ENCODE results near the gene SDR42E1.

Gene SDR42E1

DNA sequence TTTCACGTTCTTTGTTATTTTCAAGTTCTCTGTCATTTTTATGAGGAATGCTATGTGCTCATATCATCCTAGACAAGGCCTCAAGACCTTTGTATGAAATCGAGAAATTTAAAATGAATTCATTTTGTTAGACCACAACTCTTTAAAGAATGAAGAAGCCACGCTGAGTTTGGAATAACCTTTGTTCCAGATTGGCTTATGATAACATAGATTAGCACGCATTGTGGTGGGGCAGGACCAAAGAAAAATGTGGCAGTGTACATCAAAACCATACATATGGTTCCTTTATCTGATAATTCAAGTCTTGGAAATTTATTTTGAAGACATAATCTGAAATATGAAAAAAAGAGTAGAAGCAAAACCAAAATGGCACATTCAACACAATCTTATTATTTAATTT lies 26.0 kb upstream of the SDR42E1 start:
- no peaks in the 10 kb centered on the region for H3K9me3 ChIP-seq (ENCODE audit: control insufficient read depth, insufficient read depth, low read length)
- H3K36me3 ChIP-seq (ENCODE audit: control insufficient read depth, insufficient read depth, low read length) = no peaks in the 10 kb centered on the region
- H3K4me3 ChIP-seq (ENCODE audit: low read depth, low read length) = no peak overlapping the region
- no peak overlapping the region for H3K27ac ChIP-seq (ENCODE audit: low read depth, low read length)
- peaks cover 4% of the 10 kb centered on the region; the same call in 1 of the 2 replicates for H3K4me1 ChIP-seq (ENCODE audit: control insufficient read depth, insufficient read depth, low read length)
- H3K27me3 ChIP-seq (ENCODE audit: control insufficient read depth, insufficient read depth, low read length) = no peaks in the 10 kb centered on the region
- no peak overlapping the region for H3K9ac ChIP-seq (ENCODE audit: low read depth, low read length)

DNA sequence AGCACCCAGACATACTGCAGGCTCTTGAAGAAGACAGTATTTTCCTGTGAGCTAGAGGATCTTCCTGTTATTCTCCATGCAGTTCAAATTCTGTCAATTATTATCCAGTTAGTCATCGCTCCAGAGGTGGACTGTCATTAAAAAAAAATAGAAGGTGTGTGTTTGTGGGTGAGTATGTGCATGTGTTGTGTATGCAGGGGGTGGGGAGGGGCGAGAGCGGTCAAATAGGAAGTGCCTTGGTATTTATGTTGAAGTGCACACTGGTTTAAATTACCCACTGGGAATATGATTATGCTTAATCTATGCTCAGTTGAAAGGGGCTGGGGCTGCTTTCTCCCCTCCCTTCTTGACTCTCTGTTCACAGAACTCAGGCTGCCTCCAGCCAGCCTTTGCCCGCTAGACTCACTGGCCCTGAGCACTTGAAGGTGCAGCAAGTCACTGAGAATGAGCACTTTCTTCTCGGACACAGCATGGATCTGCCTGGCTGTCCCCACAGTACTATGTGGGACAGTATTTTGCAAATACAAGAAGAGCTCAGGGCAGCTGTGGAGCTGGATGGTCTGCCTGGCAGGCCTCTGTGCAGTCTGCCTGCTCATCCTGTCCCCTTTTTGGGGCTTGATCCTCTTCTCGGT lies 23.8 kb upstream of the SDR42E1 start, which contains the start of gene HSD17B2:
TSS of gene HSD17B2 (plus strand) at position 273 of the 632 bp plus-strand sequence. CDS start at position 445, 172 bp downstream.
- Histone ChIP-seq H3K27ac (ENCODE audit: low read depth, low read length) (no peak within 1 kb of the TSS), H3K4me1 (ENCODE audit: control insufficient read depth, insufficient read depth, low read length) (no peaks in the 10 kb centered on the region), H3K9ac (ENCODE audit: low read depth, low read length) (no peak within 1 kb of the TSS), H3K27me3 (ENCODE audit: control insufficient read depth, insufficient read depth, low read length) (no peaks in the 10 kb centered on the region), H3K36me3 (ENCODE audit: control insufficient read depth, insufficient read depth, low read length) (no peaks in the 10 kb centered on the region), H3K9me3 (ENCODE audit: control insufficient read depth, insufficient read depth, low read length) (no peaks in the 10 kb centered on the region), H3K4me3 (ENCODE audit: low read depth, low read length) (no peak within 1 kb of the TSS)

DNA sequence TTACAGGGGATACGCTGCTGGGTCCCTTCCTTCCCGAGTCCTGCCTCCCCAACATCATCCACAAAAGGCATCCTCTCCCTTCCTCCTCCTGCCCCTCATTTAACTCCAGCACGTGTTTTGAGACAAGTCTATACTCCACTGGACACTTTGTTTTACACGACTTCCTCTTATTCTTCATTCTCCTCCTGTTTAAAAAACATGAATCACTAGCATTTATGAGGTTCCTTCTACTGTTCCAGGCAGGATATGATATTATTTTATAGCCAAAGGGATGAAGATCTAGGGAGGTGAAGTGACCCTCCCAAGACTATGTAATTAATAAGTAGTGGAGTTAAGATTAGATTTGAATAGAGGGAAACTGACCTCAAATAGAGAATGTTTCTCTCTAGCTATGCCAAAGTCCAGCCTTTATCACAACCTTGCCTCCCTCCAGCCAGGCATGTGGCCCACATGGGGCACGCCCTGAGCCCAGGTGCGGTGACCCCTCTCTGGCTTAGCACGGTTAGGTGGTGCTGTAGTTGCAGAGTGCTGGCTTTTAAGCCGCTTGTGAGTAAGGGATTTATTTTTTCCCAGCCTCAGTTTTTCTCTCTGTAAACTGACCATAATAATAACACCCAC lies 22.5 kb upstream of the SDR42E1 start:
- Histone ChIP-seq H3K36me3 (ENCODE audit: control insufficient read depth, insufficient read depth, low read length) (no peaks in the 10 kb centered on the region), H3K9me3 (ENCODE audit: control insufficient read depth, insufficient read depth, low read length) (no peaks in the 10 kb centered on the region), H3K4me1 (ENCODE audit: control insufficient read depth, insufficient read depth, low read length) (no peaks in the 10 kb centered on the region), H3K9ac (ENCODE audit: low read depth, low read length) (no peak overlapping the region), H3K27me3 (ENCODE audit: control insufficient read depth, insufficient read depth, low read length) (no peaks in the 10 kb centered on the region), H3K27ac (ENCODE audit: low read depth, low read length) (no peak overlapping the region), H3K4me3 (ENCODE audit: low read depth, low read length) (no peak overlapping the region)

GRCh38 chr16:82033006-82033405 lies 21.7 kb upstream of the SDR42E1 start:
- no peaks in the 10 kb centered on the region for H3K36me3 ChIP-seq (ENCODE audit: control insufficient read depth, insufficient read depth, low read length)
- H3K4me1 ChIP-seq (ENCODE audit: control insufficient read depth, insufficient read depth, low read length) = no peaks in the 10 kb centered on the region
- H3K27me3 ChIP-seq (ENCODE audit: control insufficient read depth, insufficient read depth, low read length) = no peaks in the 10 kb centered on the region
- H3K4me3 ChIP-seq (ENCODE audit: low read depth, low read length) = no peak overlapping the region
- no peak overlapping the region for H3K9ac ChIP-seq (ENCODE audit: low read depth, low read length)
- no peak overlapping the region for H3K27ac ChIP-seq (ENCODE audit: low read depth, low read length)
- H3K9me3 ChIP-seq (ENCODE audit: control insufficient read depth, insufficient read depth, low read length) = no peaks in the 10 kb centered on the region

DNA sequence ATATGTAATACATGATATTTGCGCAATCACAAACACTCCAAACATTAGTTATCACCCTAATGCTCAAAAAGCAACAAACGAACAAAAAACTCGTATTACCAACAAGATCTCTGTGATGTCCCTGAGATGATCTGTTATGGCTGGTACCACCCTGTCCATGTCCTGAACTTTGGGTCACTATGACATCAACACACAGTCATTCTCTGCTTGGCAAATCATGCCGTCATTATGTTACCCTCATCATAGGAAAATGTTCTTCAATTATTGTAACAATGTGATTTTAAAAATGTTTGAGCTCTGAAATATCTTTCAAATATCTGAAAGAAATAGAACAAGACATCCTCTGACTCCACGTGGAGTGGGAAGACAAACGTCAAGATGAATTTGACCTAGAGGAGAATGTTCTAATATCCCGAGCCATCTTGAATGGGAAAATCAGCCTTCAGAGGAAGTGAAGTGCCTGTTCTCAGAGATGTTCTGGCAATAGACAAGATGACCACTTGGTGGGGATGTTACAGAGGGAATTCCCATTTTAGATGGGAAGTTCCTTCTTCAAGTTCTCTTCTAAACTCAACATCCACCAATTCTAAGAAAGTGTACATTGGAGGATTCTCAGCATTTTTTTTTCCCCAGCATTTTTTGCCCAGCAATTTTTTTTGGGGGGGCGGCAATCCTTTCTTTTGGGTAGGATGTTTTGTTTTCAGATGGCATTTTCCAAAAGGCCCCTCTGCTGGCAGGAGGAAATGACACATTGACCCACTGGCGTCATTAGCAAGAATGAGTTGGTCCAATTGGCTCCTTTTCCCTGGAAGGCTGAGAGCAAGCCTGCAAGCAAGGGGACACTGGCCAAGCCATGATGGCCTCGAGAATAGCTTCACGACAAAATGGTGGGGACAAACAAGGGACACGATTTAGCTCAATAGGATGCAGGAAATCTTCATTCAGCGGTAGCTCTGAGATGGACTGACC lies 20.1 kb upstream of the SDR42E1 start:
- Histone ChIP-seq H3K4me1 (ENCODE audit: control insufficient read depth, insufficient read depth, low read length) (no peaks in the 10 kb centered on the region), H3K27me3 (ENCODE audit: control insufficient read depth, insufficient read depth, low read length) (no peaks in the 10 kb centered on the region), H3K9me3 (ENCODE audit: control insufficient read depth, insufficient read depth, low read length) (no peaks in the 10 kb centered on the region), H3K36me3 (ENCODE audit: control insufficient read depth, insufficient read depth, low read length) (no peaks in the 10 kb centered on the region), H3K4me3 (ENCODE audit: low read depth, low read length) (no peak overlapping the region), H3K9ac (ENCODE audit: low read depth, low read length) (no peak overlapping the region), H3K27ac (ENCODE audit: low read depth, low read length) (no peak overlapping the region)

GRCh38 chr16:82027629-82028064 lies 16.4 kb upstream of the SDR42E1 start:
- Histone ChIP-seq H3K9ac (ENCODE audit: low read depth, low read length) (no peak overlapping the region), H3K4me1 (ENCODE audit: control insufficient read depth, insufficient read depth, low read length) (no peaks in the 10 kb centered on the region), H3K27me3 (ENCODE audit: control insufficient read depth, insufficient read depth, low read length) (no peaks in the 10 kb centered on the region), H3K36me3 (ENCODE audit: control insufficient read depth, insufficient read depth, low read length) (no peaks in the 10 kb centered on the region), H3K9me3 (ENCODE audit: control insufficient read depth, insufficient read depth, low read length) (no peaks in the 10 kb centered on the region), H3K4me3 (ENCODE audit: low read depth, low read length) (no peak overlapping the region), H3K27ac (ENCODE audit: low read depth, low read length) (no peak overlapping the region)

DNA sequence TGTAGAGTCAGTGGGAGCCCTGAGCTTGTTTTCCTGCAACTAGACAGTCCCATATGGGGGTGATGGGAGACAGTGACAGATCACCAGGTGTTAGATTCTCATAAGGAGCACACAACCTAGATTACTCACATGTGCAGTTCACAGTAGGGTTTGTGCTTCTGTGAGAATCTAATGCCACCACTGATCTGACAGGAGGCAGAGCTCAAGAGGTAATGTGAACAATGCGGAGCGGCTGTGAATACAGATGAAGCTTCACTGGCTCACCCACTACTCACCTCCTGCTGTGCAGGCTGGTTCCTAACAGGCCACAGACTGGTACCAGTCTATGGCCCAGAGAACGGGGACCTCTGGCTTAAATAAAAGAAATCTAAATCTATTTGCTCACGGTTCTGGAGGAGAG lies 13.6 kb upstream of the SDR42E1 start:
- Histone ChIP-seq H3K9me3 (ENCODE audit: control insufficient read depth, insufficient read depth, low read length) (no peaks in the 10 kb centered on the region), H3K27me3 (ENCODE audit: control insufficient read depth, insufficient read depth, low read length) (no peaks in the 10 kb centered on the region), H3K36me3 (ENCODE audit: control insufficient read depth, insufficient read depth, low read length) (no peaks in the 10 kb centered on the region), H3K4me1 (ENCODE audit: control insufficient read depth, insufficient read depth, low read length) (no peaks in the 10 kb centered on the region), H3K4me3 (ENCODE audit: low read depth, low read length) (no peak overlapping the region), H3K27ac (ENCODE audit: low read depth, low read length) (no peak overlapping the region), H3K9ac (ENCODE audit: low read depth, low read length) (no peak overlapping the region)

- H3K9me3 ChIP-seq (ENCODE audit: control insufficient read depth, insufficient read depth, low read length) = no peaks in the 10 kb centered on the region
- no peak overlapping the region for H3K4me3 ChIP-seq (ENCODE audit: low read depth, low read length)
- H3K27me3 ChIP-seq (ENCODE audit: control insufficient read depth, insufficient read depth, low read length) = no peaks in the 10 kb centered on the region
- H3K9ac ChIP-seq (ENCODE audit: low read depth, low read length) = no peak overlapping the region
- H3K4me1 ChIP-seq (ENCODE audit: control insufficient read depth, insufficient read depth, low read length) = no peaks in the 10 kb centered on the region
- H3K36me3 ChIP-seq (ENCODE audit: control insufficient read depth, insufficient read depth, low read length) = no peaks in the 10 kb centered on the region
- no peak overlapping the region for H3K27ac ChIP-seq (ENCODE audit: low read depth, low read length)
Measured at GRCh38 chr16:82024316-82024715, 13.0 kb upstream of the SDR42E1 start.

- Histone ChIP-seq H3K9ac (ENCODE audit: low read depth, low read length) (no peak overlapping the region), H3K27ac (ENCODE audit: low read depth, low read length) (no peak overlapping the region), H3K4me1 (ENCODE audit: control insufficient read depth, insufficient read depth, low read length) (no peaks in the 10 kb centered on the region), H3K36me3 (ENCODE audit: control insufficient read depth, insufficient read depth, low read length) (no peaks in the 10 kb centered on the region), H3K27me3 (ENCODE audit: control insufficient read depth, insufficient read depth, low read length) (no peaks in the 10 kb centered on the region), H3K4me3 (ENCODE audit: low read depth, low read length) (no peak overlapping the region), H3K9me3 (ENCODE audit: control insufficient read depth, insufficient read depth, low read length) (no peaks in the 10 kb centered on the region)
Measured at GRCh38 chr16:82023206-82023605, 11.9 kb upstream of the SDR42E1 start.

GRCh38 chr16:82020051-82020450 lies 8.8 kb upstream of the SDR42E1 start:
- no peaks in the 10 kb centered on the region; the same call in 1 of the 2 replicates for H3K9me3 ChIP-seq (ENCODE audit: control insufficient read depth, insufficient read depth, low read length)
- no peaks in the 10 kb centered on the region for H3K27me3 ChIP-seq (ENCODE audit: control insufficient read depth, insufficient read depth, low read length)
- no peak overlapping the region for H3K27ac ChIP-seq (ENCODE audit: low read depth, low read length)
- H3K36me3 ChIP-seq (ENCODE audit: control insufficient read depth, insufficient read depth, low read length) = no peaks in the 10 kb centered on the region
- H3K9ac ChIP-seq (ENCODE audit: low read depth, low read length) = no peak overlapping the region
- H3K4me3 ChIP-seq (ENCODE audit: low read depth, low read length) = no peak overlapping the region
- H3K4me1 ChIP-seq (ENCODE audit: control insufficient read depth, insufficient read depth, low read length) = no peaks in the 10 kb centered on the region

GRCh38 chr16:82019535-82019934 lies 8.3 kb upstream of the SDR42E1 start:
- no peaks in the 10 kb centered on the region for H3K36me3 ChIP-seq (ENCODE audit: control insufficient read depth, insufficient read depth, low read length)
- H3K4me3 ChIP-seq (ENCODE audit: low read depth, low read length) = no peak overlapping the region
- H3K4me1 ChIP-seq (ENCODE audit: control insufficient read depth, insufficient read depth, low read length) = no peaks in the 10 kb centered on the region
- no peak overlapping the region for H3K9ac ChIP-seq (ENCODE audit: low read depth, low read length)
- H3K27ac ChIP-seq (ENCODE audit: low read depth, low read length) = no peak overlapping the region
- no peaks in the 10 kb centered on the region; the same call in 1 of the 2 replicates for H3K9me3 ChIP-seq (ENCODE audit: control insufficient read depth, insufficient read depth, low read length)
- H3K27me3 ChIP-seq (ENCODE audit: control insufficient read depth, insufficient read depth, low read length) = no peaks in the 10 kb centered on the region

Data from HUES48 (cell line).